SIG-M5 (cell line): ENCODE results near the gene WNT9A.

ENCODE experiments used
- DNase-seq: peaks from one replicate; lab custom pipeline; 2025; lab: John Stamatoyannopoulos, UW

The WNT9A gene

GRCh38 chr1:227897704-227898438 lies 49.9 kb downstream of the WNT9A start:
- no peak for DNase-seq

GRCh38 chr1:227896710-227897655 lies 50.7 kb downstream of the WNT9A start:
- DNase-seq: no peak

- no peak for DNase-seq
These were observed 51.7 kb downstream of the WNT9A start for GRCh38 chr1:227895828-227896685.

- no peak for DNase-seq
These were observed 52.8 kb downstream of the WNT9A start for GRCh38 chr1:227894831-227895451.

- no peak for DNase-seq
These were observed 53.6 kb downstream of the WNT9A start for GRCh38 chr1:227893949-227894721.

GRCh38 chr1:227893300-227893948 lies 54.3 kb downstream of the WNT9A start:
- DNase-seq: no peak

GRCh38 chr1:227892489-227893299 lies 55.0 kb downstream of the WNT9A start:
- no peak for DNase-seq

GRCh38 chr1:227891955-227892488 lies 55.7 kb downstream of the WNT9A start:
- no peak for DNase-seq

GRCh38 chr1:227891223-227891954 lies 56.3 kb downstream of the WNT9A start:
- DNase-seq: no peak

- DNase-seq: no peak
These were observed 57.1 kb downstream of the WNT9A start for GRCh38 chr1:227890451-227891222.

- DNase-seq: no peak
These were observed 57.8 kb downstream of the WNT9A start for GRCh38 chr1:227889863-227890405.

- no peak for DNase-seq
These were observed 58.5 kb downstream of the WNT9A start for GRCh38 chr1:227889047-227889862.

- DNase-seq: no peak
These were observed 59.2 kb downstream of the WNT9A start for GRCh38 chr1:227888404-227889046.

- DNase-seq: no peak
These were observed 59.9 kb downstream of the WNT9A start for GRCh38 chr1:227887697-227888403.

- no peak for DNase-seq
These were observed 60.6 kb downstream of the WNT9A start for GRCh38 chr1:227886993-227887696.
